ENCODE measurements around the gene FAM174B. TPM values are rescaled to one million over a fixed set of nuclear protein-coding genes. Genes with fewer than 3 reads are reported as not detected.

Gene FAM174B
- total and polyA plus RNA-seq, 4 donors, result 2.5 to 4.5 (median 3.8) TPM

- no peak for TF ChIP-seq FOXA2 (IDR thresholded peaks at IDR 0.05)
- TF ChIP-seq EGR1 (IDR thresholded peaks at IDR 0.05; ENCODE audit: low read depth in 2 of 2), result no peak
- TF ChIP-seq MAX (IDR thresholded peaks at IDR 0.05), result no peak
- no peak for TF ChIP-seq FOXA1 (IDR thresholded peaks at IDR 0.05)
- H3K4me1 ChIP-seq (ENCODE audit: control insufficient read depth in 4 of 4, insufficient read depth in 4 of 4, low read length in 3 of 4), result peaks cover 0 to 7% (median 2%) of the 10 kb centered on the region in 4 donors
- no peak for DNase-seq (ENCODE audit: low spot score)
- H3K9me3 ChIP-seq (ENCODE audit: control insufficient read depth in 4 of 4, low read length in 3 of 4), result no peaks in the 10 kb centered on the region
- H3K27me3 ChIP-seq (ENCODE audit: control insufficient read depth in 4 of 4, insufficient read depth in 4 of 4, low read length in 3 of 4), result no peaks in the 10 kb centered on the region
- no peak overlapping the region for H3K4me3 ChIP-seq (ENCODE audit: low read depth in 1 of 3, low read length in 3 of 3)
- 97% methylated on average over 5 of the region's 5 CpGs for WGBS
- H3K36me3 ChIP-seq (ENCODE audit: control insufficient read depth in 4 of 4, insufficient read depth in 3 of 4, low read depth in 1 of 4, low read length in 3 of 4), result no peaks in the 10 kb centered on the region
- H3K9ac ChIP-seq (ENCODE audit: low read depth in 1 of 2, low read length in 2 of 2), result no peak overlapping the region
- H3K27ac ChIP-seq (ENCODE audit: low read depth in 1 of 2, low read length in 2 of 2), result no peak overlapping the region
Observed at GRCh38 chr15:92603278-92603677, 52.3 kb downstream of the FAM174B start.

- Histone ChIP-seq H3K9me3 (ENCODE audit: control insufficient read depth in 4 of 4, low read length in 3 of 4) (no peaks in the 10 kb centered on the region), H3K4me1 (ENCODE audit: control insufficient read depth in 4 of 4, insufficient read depth in 4 of 4, low read length in 3 of 4) (peaks cover 0 to 7% (median 2%) of the 10 kb centered on the region in 4 donors), H3K27ac (ENCODE audit: low read depth in 1 of 2, low read length in 2 of 2) (no peak overlapping the region), H3K36me3 (ENCODE audit: control insufficient read depth in 4 of 4, insufficient read depth in 3 of 4, low read depth in 1 of 4, low read length in 3 of 4) (no peaks in the 10 kb centered on the region), H3K27me3 (ENCODE audit: control insufficient read depth in 4 of 4, insufficient read depth in 4 of 4, low read length in 3 of 4) (no peaks in the 10 kb centered on the region), H3K9ac (ENCODE audit: low read depth in 1 of 2, low read length in 2 of 2) (no peak overlapping the region), H3K4me3 (ENCODE audit: low read depth in 1 of 3, low read length in 3 of 3) (no peak overlapping the region)
- TF ChIP-seq ZBTB33 (IDR thresholded peaks at IDR 0.05) (no peak), HNF4G (IDR thresholded peaks at IDR 0.05) (no peak), MAX (IDR thresholded peaks at IDR 0.05) (no peak), EGR1 (IDR thresholded peaks at IDR 0.05; ENCODE audit: low read depth in 2 of 2) (no peak), CTCF (IDR thresholded peaks at IDR 0.05; ENCODE audit: low read depth, low read length, missing input control) (no peak), TAF1 (conservative IDR thresholded peaks at IDR 0.05) (no peak), SP1 (IDR thresholded peaks at IDR 0.05) (no peak), GABPA (IDR thresholded peaks at IDR 0.05 in 1 of 2, conservative IDR thresholded peaks at IDR 0.05 in 1 of 2) (no peak), FOXA2 (IDR thresholded peaks at IDR 0.05) (no peak), JUND (IDR thresholded peaks at IDR 0.05) (no peak), NR2F2 (IDR thresholded peaks at IDR 0.05) (no peak), HNF4A (conservative IDR thresholded peaks at IDR 0.05) (no peak), YY1 (IDR thresholded peaks at IDR 0.05) (no peak), ATF3 (IDR thresholded peaks at IDR 0.05) (no peak), REST (IDR thresholded peaks at IDR 0.05) (no peak), FOXA1 (IDR thresholded peaks at IDR 0.05) (no peak), RXRA (IDR thresholded peaks at IDR 0.05) (no peak), RAD21 (IDR thresholded peaks at IDR 0.05) (no peak)
- no peak for DNase-seq (ENCODE audit: low spot score)
- WGBS, result 92% methylated on average over 2 of the region's 2 CpGs
Observed at GRCh38 chr15:92602267-92602593, 53.3 kb downstream of the FAM174B start.

Measured in liver (tissue), 9 donors.